Body of pancreas (tissue), 4 donors: ENCODE results near the gene CFAP54. TPM values are rescaled to one million over a fixed set of nuclear protein-coding genes. Genes with fewer than 3 reads are reported as not detected.

Experiments
- ATAC-seq: fragments of 150-250 bp; one replicate; pipeline ENCODE4 v1.9.1; 2016
- DNase-seq, 4 donors: peaks; one replicate each; pipeline ENCODE4 v3.0.0-alpha.2; 2019
- H3K27ac ChIP-seq, 4 donors: fragments of 200-600 bp; sonication (generic); 1 replicate in 3 of 4; 2 replicates in 1 of 4; pipeline versions ENCODE4 v1.5.1 to v1.6.1; 2016 to 2019; ENCODE audit warnings: mild to moderate bottlenecking in 1 of 4, mixed read lengths in 1 of 4, moderate library complexity in 1 of 4
- H3K27me3 ChIP-seq, 2 donors: fragments of 200-600 bp; sonication (generic); one replicate each; pipeline ENCODE4 v1.6.0; 2016; ENCODE audit warnings: mild to moderate bottlenecking in 1 of 2
- H3K36me3 ChIP-seq, 2 donors: fragments of 200-600 bp; sonication (generic); replicated peaks in 1 of 2; 2 replicates each; pipeline ENCODE4 v1.5.1; 2016; ENCODE audit warnings: low read depth in 2 of 2; ENCODE audit not compliant: insufficient read depth in 1 of 2
- H3K4me1 ChIP-seq: fragments of 200-600 bp; sonication (generic); one replicate; pipeline ENCODE4 v1.6.0; 2016
- H3K4me3 ChIP-seq, 2 donors: fragments of 200-600 bp; sonication (generic); 1 replicate in 1 of 2; 2 replicates in 1 of 2; pipeline ENCODE4 v1.5.1; 2016 to 2019
- H3K9me3 ChIP-seq, 3 donors: fragments of 200-600 bp; sonication (generic); 1 replicate in 2 of 3; 2 replicates in 1 of 3; pipeline ENCODE4 v1.5.1; 2016
- POLR2A ChIP-seq, 3 donors: fragments of 450-650 bp; IDR thresholded peaks; one replicate each; pipeline ENCODE4 v1.6.1; 2016; ENCODE audit warnings: antibody characterized with exemption in 3 of 3, mild to moderate bottlenecking in 2 of 3
- WGBS, 2 donors: methylation state at CpG; one replicate each; pipeline ENCODE4 v1.1.5; 2017; 5-methylcytosine and 5-hydroxymethylcytosine counted together
- intact Hi-C: fragments of 100-400 bp; cut with DNase I; formaldehyde crosslinking; loops from one replicate; pipeline ENCODE4 v1.15.1; 2023
- total RNA-seq, 2 donors: library from RNA; depleted of rRNA; stranded (reverse); fragments of >200 nt; gene quantifications; one replicate each; pipeline ENCODE4 v1.1.0, GENCODE V29; 2016
- TF ChIP-seq, protein P1 (sequence below), 7 experiments: fragments of 450-650 bp in 4 of 7; fragments of 200-600 bp in 3 of 7; sonication (generic) in 3 of 7; IDR thresholded peaks; one replicate each; pipeline ENCODE4 v1.5.1; 2016 to 2019; ENCODE audit warnings: antibody characterized with exemption in 7 of 7

The CFAP54 gene
- total RNA-seq, 2 donors from 2014 or later, result 0.52 TPM; not detected in 1

DNA sequence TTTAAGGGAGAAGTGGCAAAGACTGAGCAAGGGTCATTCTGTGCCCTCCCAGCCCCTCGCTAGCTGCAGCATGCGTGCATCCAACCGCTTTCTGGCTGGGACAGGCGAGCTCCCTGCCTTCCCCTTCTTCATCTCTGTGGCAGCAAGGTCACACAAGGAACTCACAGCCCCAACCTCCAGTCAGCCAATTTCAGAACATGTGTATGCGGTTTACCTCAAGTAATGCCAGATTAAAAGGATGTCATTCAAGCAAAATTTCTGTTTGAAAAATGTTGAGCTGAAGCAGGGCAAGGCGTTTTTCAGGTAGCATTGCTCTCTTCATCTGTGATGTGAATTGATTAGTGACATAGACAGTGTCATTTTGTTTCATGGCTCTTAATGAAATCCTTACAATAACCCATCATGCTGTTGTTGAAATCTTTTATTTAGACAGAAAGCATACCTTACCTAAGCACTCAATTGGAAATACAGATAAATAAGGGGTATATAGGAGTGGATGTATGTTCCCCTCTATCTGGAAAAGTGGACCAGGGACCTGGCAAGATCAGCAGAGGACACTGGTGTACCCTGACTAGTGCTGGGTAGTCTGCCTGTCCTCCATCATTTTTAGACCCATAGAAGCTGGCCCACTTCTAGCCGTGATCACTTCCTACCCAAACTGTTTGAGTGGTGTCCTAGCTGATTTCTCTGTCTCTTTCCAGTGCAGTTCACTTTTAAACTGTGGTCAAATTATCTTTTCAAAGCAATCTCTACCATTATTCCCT is 334.9 kb downstream of the CFAP54 start:
- 70 to 74% methylated on average over 7 of the region's 7 CpGs for WGBS, 2 donors
- Histone ChIP-seq H3K27me3 (no peaks in the 10 kb centered on the region), H3K36me3 (no peaks in the 10 kb centered on the region), H3K4me1 (no peaks in the 10 kb centered on the region), H3K27ac (no peak overlapping the region), H3K4me3 (no peak overlapping the region), H3K9me3 (no peaks in the 10 kb centered on the region)
- intact Hi-C loops, result no loop called here
- TF ChIP-seq, protein P1, sequence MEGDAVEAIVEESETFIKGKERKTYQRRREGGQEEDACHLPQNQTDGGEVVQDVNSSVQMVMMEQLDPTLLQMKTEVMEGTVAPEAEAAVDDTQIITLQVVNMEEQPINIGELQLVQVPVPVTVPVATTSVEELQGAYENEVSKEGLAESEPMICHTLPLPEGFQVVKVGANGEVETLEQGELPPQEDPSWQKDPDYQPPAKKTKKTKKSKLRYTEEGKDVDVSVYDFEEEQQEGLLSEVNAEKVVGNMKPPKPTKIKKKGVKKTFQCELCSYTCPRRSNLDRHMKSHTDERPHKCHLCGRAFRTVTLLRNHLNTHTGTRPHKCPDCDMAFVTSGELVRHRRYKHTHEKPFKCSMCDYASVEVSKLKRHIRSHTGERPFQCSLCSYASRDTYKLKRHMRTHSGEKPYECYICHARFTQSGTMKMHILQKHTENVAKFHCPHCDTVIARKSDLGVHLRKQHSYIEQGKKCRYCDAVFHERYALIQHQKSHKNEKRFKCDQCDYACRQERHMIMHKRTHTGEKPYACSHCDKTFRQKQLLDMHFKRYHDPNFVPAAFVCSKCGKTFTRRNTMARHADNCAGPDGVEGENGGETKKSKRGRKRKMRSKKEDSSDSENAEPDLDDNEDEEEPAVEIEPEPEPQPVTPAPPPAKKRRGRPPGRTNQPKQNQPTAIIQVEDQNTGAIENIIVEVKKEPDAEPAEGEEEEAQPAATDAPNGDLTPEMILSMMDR (IDR thresholded peaks at IDR 0.05), result no peak
- no peak for TF ChIP-seq POLR2A (IDR thresholded peaks at IDR 0.05)
- DNase-seq (no peak), ATAC-seq (no peak)

DNA sequence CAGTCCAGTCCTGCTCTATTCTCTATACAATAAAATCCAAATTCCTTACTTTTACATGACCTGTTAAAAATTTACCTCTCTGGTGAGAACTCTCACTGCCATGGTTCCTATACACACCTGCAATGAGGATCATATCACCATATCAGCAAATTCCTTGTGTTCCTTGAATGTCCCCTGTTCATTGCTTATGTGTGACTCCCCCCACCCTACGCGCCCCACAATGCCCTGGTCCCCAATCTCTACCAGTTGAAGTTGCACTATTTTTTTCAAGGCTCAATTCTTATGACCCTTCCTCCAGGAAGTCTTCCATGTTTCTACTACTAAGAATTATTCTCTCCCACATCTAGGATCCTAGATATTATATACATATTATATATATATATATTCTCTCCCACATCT is 335.5 kb downstream of the CFAP54 start:
- intact Hi-C loops, result no loop called here
- no peaks in the 10 kb centered on the region for H3K27me3 ChIP-seq
- H3K36me3 ChIP-seq, result no peaks in the 10 kb centered on the region
- no peak for TF ChIP-seq POLR2A (IDR thresholded peaks at IDR 0.05)
- no peaks in the 10 kb centered on the region for H3K4me1 ChIP-seq
- no peak for ATAC-seq
- H3K27ac ChIP-seq, result no peak overlapping the region
- no peak overlapping the region for H3K4me3 ChIP-seq
- H3K9me3 ChIP-seq, result no peaks in the 10 kb centered on the region
- WGBS, 2 donors, result 88 to 98% methylated on average over 2 of the region's 2 CpGs
- no peak for DNase-seq

DNA sequence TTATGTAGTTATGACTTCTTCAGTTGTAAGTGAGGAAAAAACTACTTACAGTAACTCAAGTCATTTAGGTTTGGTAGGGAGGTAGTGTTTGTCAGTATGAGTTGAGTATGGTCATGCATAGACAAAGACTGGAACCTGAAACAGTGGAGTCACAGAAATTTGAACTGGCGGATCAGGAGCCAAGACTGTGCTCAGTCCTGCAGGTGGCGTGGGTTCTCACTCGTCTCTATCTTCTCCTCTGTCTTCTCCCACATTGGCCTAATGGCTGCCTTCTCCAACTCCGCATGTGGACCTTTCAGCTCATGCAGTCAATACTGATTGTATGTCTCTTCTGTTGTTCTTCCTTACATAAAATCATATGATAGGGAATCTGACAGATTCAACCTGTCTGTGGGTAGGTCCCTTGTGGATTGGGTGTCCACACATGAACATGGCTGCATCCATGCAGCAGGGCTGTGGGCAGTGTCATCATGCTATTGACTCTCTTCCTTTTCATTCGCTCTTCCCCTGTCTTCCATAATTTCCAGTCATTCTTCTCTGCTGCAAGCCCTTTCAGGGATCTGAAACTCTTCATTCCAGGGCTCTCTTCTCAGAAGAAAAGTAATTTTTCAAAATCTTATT is 338.9 kb downstream of the CFAP54 start:
- no peaks in the 10 kb centered on the region for H3K27me3 ChIP-seq
- ATAC-seq (no peak), DNase-seq (no peak)
- H3K36me3 ChIP-seq, result no peaks in the 10 kb centered on the region
- WGBS, 2 donors, result 90 to 94% methylated on average over 5 of the region's 5 CpGs
- no peaks in the 10 kb centered on the region for H3K4me1 ChIP-seq
- H3K27ac ChIP-seq, result no peak overlapping the region
- no peak for TF ChIP-seq POLR2A (IDR thresholded peaks at IDR 0.05)
- TF ChIP-seq, protein P1 (IDR thresholded peaks at IDR 0.05), result no peak
- intact Hi-C loops, result no loop called here
- H3K4me3 ChIP-seq, result no peak overlapping the region
- H3K9me3 ChIP-seq, result no peaks in the 10 kb centered on the region

DNA sequence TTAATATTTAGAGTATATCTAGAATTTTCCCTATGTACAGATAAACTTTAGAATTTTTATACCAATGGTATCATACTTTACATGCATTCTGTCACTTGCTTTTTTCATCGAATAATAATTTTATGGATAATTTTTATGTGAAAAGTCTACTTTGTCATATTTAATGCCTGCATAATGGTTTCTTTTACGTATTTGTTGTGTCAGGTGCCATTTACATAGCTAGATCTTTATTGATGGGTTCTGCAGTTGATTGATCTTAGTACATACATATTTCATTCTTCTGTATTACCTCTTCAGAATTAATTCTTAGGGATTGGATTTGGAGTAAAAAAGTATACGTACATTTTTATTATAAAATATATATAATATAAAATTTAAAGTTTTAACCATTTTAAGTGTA is 340.0 kb downstream of the CFAP54 start:
- Histone ChIP-seq H3K9me3 (no peaks in the 10 kb centered on the region), H3K27me3 (no peaks in the 10 kb centered on the region), H3K4me3 (no peak overlapping the region), H3K4me1 (no peaks in the 10 kb centered on the region), H3K27ac (no peak overlapping the region), H3K36me3 (no peaks in the 10 kb centered on the region)
- TF ChIP-seq, protein P1 (IDR thresholded peaks at IDR 0.05), result no peak
- TF ChIP-seq POLR2A (IDR thresholded peaks at IDR 0.05), result no peak
- DNase-seq, result no peak
- intact Hi-C loops, result no loop called here
- WGBS, 2 donors, result 70% methylated on average over 3 of the region's 3 CpGs
- no peak for ATAC-seq

DNA sequence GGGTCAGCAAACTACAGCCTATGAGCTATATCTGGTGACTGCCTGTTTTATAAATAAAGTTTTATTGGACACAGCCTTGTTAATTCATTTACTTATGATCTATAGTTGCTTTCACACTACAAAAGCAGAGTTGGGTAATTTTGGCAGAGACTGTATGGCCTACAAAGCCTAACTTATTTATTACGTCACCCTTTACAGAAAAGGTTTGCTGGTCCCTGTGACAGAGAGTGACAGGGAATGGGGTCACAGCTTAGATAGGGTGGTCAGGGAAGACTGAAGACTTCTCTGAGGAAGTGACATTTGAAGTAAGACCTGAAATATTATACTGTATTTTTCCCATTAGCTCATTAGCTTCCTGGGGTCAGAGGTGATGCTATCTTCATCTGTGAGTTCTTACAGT is 342.0 kb downstream of the CFAP54 start:
- ATAC-seq (no peak), DNase-seq (no peak)
- no peak overlapping the region for H3K27ac ChIP-seq
- H3K4me1 ChIP-seq, result no peaks in the 10 kb centered on the region
- H3K4me3 ChIP-seq, result no peak overlapping the region
- intact Hi-C loops, result no loop called here
- 86 to 100% methylated on average over 1 of the region's 1 CpG for WGBS, 2 donors
- no peaks in the 10 kb centered on the region for H3K9me3 ChIP-seq
- no peaks in the 10 kb centered on the region for H3K27me3 ChIP-seq
- TF ChIP-seq, protein P1 (IDR thresholded peaks at IDR 0.05), result no peak
- no peak for TF ChIP-seq POLR2A (IDR thresholded peaks at IDR 0.05)
- H3K36me3 ChIP-seq, result no peaks in the 10 kb centered on the region
